Ishikawa (cell line): ENCODE results near the gene SLC25A23.

Experiments
- CEBPB ChIP-seq: IDR thresholded peaks from 2 replicates; pipeline ENCODE4 v1.6.1; 2012
- CREB1 ChIP-seq: IDR thresholded peaks from 2 replicates; pipeline ENCODE4 v1.6.1; 2012; ENCODE audit warnings: low read depth
- EGR1 ChIP-seq: IDR thresholded peaks from 2 replicates; pipeline ENCODE4 v1.6.1; 2012
- EP300 ChIP-seq: IDR thresholded peaks from 2 replicates; pipeline ENCODE4 v1.6.1; 2012; ENCODE audit warnings: borderline replicate concordance
- FOXM1 ChIP-seq: IDR thresholded peaks from 2 replicates; pipeline ENCODE4 v1.6.1; 2012; ENCODE audit warnings: low read depth, borderline replicate concordance
- MAX ChIP-seq: IDR thresholded peaks from 2 replicates; pipeline ENCODE4 v1.6.1; 2012
- NFIC ChIP-seq: IDR thresholded peaks from 2 replicates; pipeline ENCODE4 v1.6.1; 2012
- RAD21 ChIP-seq: IDR thresholded peaks from 2 replicates; pipeline ENCODE4 v1.6.1; 2012; ENCODE audit warnings: low read depth
- REST ChIP-seq: IDR thresholded peaks from 2 replicates; pipeline ENCODE4 v1.6.1; 2012; ENCODE audit warnings: low read depth, mild to moderate bottlenecking
- TAF1 ChIP-seq: IDR thresholded peaks from 2 replicates; pipeline ENCODE4 v1.6.1; 2012; ENCODE audit warnings: low read depth, mild to moderate bottlenecking
- TCF12 ChIP-seq: IDR thresholded peaks from 2 replicates; pipeline ENCODE4 v1.6.1; 2012; ENCODE audit warnings: low read depth
- USF1 ChIP-seq: IDR thresholded peaks from 2 replicates; pipeline ENCODE4 v1.6.1; 2012
- YY1 ChIP-seq: IDR thresholded peaks from 2 replicates; pipeline ENCODE4 v1.6.1; 2012; ENCODE audit warnings: low read depth
- ZBTB7A ChIP-seq: IDR thresholded peaks from 2 replicates; pipeline ENCODE4 v1.6.1; 2012; ENCODE audit warnings: low read depth

- TF ChIP-seq USF1 (no peak), FOXM1 (no peak), CEBPB (no peak), EP300 (no peak), YY1 (no peak), REST (no peak), TCF12 (no peak), MAX (no peak), EGR1 (no peak), ZBTB7A (no peak), RAD21 (no peak), TAF1 (no peak), CREB1 (no peak), NFIC (no peak)
Measured at GRCh38 chr19:6429419-6430221, 30.0 kb downstream of the SLC25A23 start.
